Upper lobe of left lung (tissue), 4 donors: ENCODE measurements around the gene RSPH10B2.

ENCODE experiments used
- POLR2AphosphoS5 ChIP-seq, 2 donors: sonication (generic); formaldehyde crosslinking; IDR thresholded peaks; one replicate each; pipeline ENCODE4 v1.5.1; 2017; ENCODE audit warnings: antibody characterized with exemption in 2 of 2
- TF ChIP-seq, protein P1 (sequence below), 6 experiments: fragments of 450-650 bp in 4 of 6; fragments of 200-600 bp in 2 of 6; sonication (generic) in 2 of 6; IDR thresholded peaks; one replicate each; pipeline ENCODE4 v1.5.1; 2016 to 2019; ENCODE audit warnings: antibody characterized with exemption in 6 of 6

DNA sequence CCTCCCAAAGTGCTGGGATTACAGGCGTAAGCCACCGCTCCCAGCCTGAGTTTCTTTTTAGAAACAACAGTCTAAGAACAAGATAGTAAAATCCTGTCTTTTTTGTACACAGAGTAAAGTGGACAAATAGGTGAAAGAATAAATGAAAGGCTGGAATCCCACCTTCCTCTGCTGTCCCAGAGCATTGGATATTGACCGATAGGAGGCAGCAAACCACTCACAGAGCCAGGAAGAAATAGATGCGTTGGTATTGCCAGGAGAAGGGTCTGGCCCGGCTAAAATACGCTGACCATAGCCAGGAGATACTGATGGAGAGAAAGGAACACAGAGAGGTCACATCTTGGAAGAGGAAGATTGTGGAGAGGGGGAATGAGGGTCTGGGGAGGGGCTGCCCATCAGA is 35.8 kb upstream of the RSPH10B2 start:
- TF ChIP-seq, protein P1, sequence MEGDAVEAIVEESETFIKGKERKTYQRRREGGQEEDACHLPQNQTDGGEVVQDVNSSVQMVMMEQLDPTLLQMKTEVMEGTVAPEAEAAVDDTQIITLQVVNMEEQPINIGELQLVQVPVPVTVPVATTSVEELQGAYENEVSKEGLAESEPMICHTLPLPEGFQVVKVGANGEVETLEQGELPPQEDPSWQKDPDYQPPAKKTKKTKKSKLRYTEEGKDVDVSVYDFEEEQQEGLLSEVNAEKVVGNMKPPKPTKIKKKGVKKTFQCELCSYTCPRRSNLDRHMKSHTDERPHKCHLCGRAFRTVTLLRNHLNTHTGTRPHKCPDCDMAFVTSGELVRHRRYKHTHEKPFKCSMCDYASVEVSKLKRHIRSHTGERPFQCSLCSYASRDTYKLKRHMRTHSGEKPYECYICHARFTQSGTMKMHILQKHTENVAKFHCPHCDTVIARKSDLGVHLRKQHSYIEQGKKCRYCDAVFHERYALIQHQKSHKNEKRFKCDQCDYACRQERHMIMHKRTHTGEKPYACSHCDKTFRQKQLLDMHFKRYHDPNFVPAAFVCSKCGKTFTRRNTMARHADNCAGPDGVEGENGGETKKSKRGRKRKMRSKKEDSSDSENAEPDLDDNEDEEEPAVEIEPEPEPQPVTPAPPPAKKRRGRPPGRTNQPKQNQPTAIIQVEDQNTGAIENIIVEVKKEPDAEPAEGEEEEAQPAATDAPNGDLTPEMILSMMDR (IDR thresholded peaks at IDR 0.05) = no peak
- no peak for TF ChIP-seq POLR2AphosphoS5 (IDR thresholded peaks at IDR 0.05)
